Activated gamma-delta T cell treated with anti-CD3 and anti-CD28 coated beads, Interleukin-2, amount 50 U/mL, for 16 hours (primary cell): Measurements from ENCODE around the gene SMIM38.
A peak's percentile ranks its signal among the peaks of the same experiment; 100 is the strongest.

Source experiments
- DNase-seq: peaks from one replicate; pipeline ENCODE4 v3.0.0-alpha.2; 2020; ENCODE audit warnings: low read depth

The SMIM38 gene

GRCh38 chr11:69159150-69159852 lies 3.6 kb downstream of the SMIM38 start:
- DNase-seq: no peak

GRCh38 chr11:69160296-69161116 lies 4.8 kb downstream of the SMIM38 start:
- DNase-seq: no peak

- no peak for DNase-seq
These were observed 5.3 kb downstream of the SMIM38 start for GRCh38 chr11:69161117-69161407.

GRCh38 chr11:69162505-69162904 lies 6.8 kb downstream of the SMIM38 start:
- no peak for DNase-seq

GRCh38 chr11:69163842-69164241 lies 8.1 kb downstream of the SMIM38 start:
- DNase-seq: no peak

- no peak for DNase-seq
These were observed 9.1 kb downstream of the SMIM38 start for GRCh38 chr11:69164824-69165223.

- DNase-seq: no peak
These were observed 10.0 kb downstream of the SMIM38 start for GRCh38 chr11:69165775-69166174.

GRCh38 chr11:69166218-69167115 lies 10.7 kb downstream of the SMIM38 start:
- DNase-seq: peak; percentile 20

GRCh38 chr11:69167130-69167915 lies 11.6 kb downstream of the SMIM38 start:
- DNase-seq: no peak

- no peak for DNase-seq
These were observed 12.4 kb downstream of the SMIM38 start for GRCh38 chr11:69167916-69168691.

GRCh38 chr11:69169479-69169878 lies 13.7 kb downstream of the SMIM38 start:
- DNase-seq: no peak

- no peak for DNase-seq
These were observed 15.0 kb downstream of the SMIM38 start for GRCh38 chr11:69170704-69171103.

GRCh38 chr11:69171476-69172240 lies 15.9 kb downstream of the SMIM38 start:
- DNase-seq: no peak

GRCh38 chr11:69172674-69173073 lies 16.9 kb downstream of the SMIM38 start:
- DNase-seq: no peak

- no peak for DNase-seq
These were observed 17.6 kb downstream of the SMIM38 start for GRCh38 chr11:69173331-69173730.

GRCh38 chr11:69173925-69174581 lies 18.3 kb downstream of the SMIM38 start:
- DNase-seq: no peak

- no peak for DNase-seq
These were observed 19.1 kb downstream of the SMIM38 start for GRCh38 chr11:69174841-69175240.

GRCh38 chr11:69178819-69179482 lies 23.2 kb downstream of the SMIM38 start:
- DNase-seq: no peak

- DNase-seq: no peak
These were observed 24.5 kb downstream of the SMIM38 start for GRCh38 chr11:69180226-69180625.
